HCT116 (cell line): ENCODE data around the gene NAALADL2. TPM values are rescaled to one million over a fixed set of nuclear protein-coding genes. Genes with fewer than 3 reads are reported as not detected.

ENCODE experiments used
- ATAC-seq: fragments of 200-7000 bp; cut with Tn5 transposase; 2 replicates; pipeline ENCODE4 v1.9.1; 2020; ENCODE audit warnings: mild to moderate bottlenecking, moderate library complexity
- BruUV-seq: library from RNA; stranded (reverse); fragments of 400-500 nt; replicated peaks from 2 replicates; lab custom pipeline; 2021; lab: Mats Ljungman, UMichigan
- CTCF ChIA-PET: fragments of 300-600 bp; sonication (Branson Sonifier 250); formaldehyde crosslinking; loops from one replicate; lab custom pipeline; 2021; ENCODE audit warnings: antibody characterized with exemption; lab: Charles Lee
- POLR2A ChIA-PET: fragments of 300-600, 350-600 bp; sonication (Branson Sonifier 250); formaldehyde crosslinking; loops from one replicate; lab custom pipeline; 2021; ENCODE audit warnings: antibody characterized with exemption; lab: Charles Lee
- RAD21 ChIA-PET, 2 experiments: fragments of 300-600 bp; sonication (Branson Sonifier 250); formaldehyde crosslinking; loops; one replicate each; lab custom pipeline; 2023; ENCODE audit warnings: low total read pairs in 2 of 2; ENCODE audit not compliant: uncharacterized antibody in 2 of 2, unreplicated experiment in 2 of 2, low non-redundant PET in 1 of 2; lab: Charles Lee
- DNase-seq: peaks from one replicate; pipeline ENCODE4 v3.0.0-alpha.2; 2010; ENCODE audit warnings: low read depth, low spot score
- H2AFZ ChIP-seq: fragments of 200-600 bp; shearing (Covaris generic), sonication (generic); 2 replicates; pipeline ENCODE4 v1.6.1; 2017; ENCODE audit warnings: low read depth, mixed run types, mixed read lengths, antibody characterized with exemption, low read length; ENCODE audit not compliant: poor library complexity, severe bottlenecking
- H3K27ac ChIP-seq: 2 replicates; pipeline ENCODE4 v1.5.1; 2012; ENCODE audit warnings: low read depth, low read length
- H3K27me3 ChIP-seq: fragments of 200-600 bp; sonication (generic); 2 replicates; pipeline ENCODE4 v1.6.1; 2016; ENCODE audit warnings: mixed run types, low read length, mixed read lengths; ENCODE audit not compliant: insufficient read depth
- H3K36me3 ChIP-seq, 2 experiments: fragments of 200-500 bp in 1 of 2; fragments of 200-600 bp in 1 of 2; sonication (Bioruptor generic) in 1 of 2; sonication (generic) in 1 of 2; 2 replicates each; pipeline versions ENCODE4 v1.5.1 to v1.6.1; 2014 to 2016; ENCODE audit warnings: low read length in 2 of 2, inconsistent platforms in 1 of 2, mixed read lengths in 1 of 2, mixed run types in 1 of 2; ENCODE audit not compliant: insufficient read depth in 2 of 2, control insufficient read depth in 1 of 2
- H3K4me1 ChIP-seq, 2 experiments: fragments of 200-600 bp in 1 of 2; sonication (generic) in 1 of 2; 2 replicates each; pipeline versions ENCODE4 v1.5.1 to v1.6.1; 2012 to 2017; ENCODE audit warnings: low read length in 2 of 2, inconsistent platforms in 1 of 2, mild to moderate bottlenecking in 1 of 2, mixed read lengths in 1 of 2, mixed run types in 1 of 2, moderate library complexity in 1 of 2; ENCODE audit not compliant: insufficient read depth in 2 of 2, control insufficient read depth in 1 of 2
- H3K4me2 ChIP-seq: fragments of 200-600 bp; sonication (generic); 2 replicates; pipeline ENCODE4 v1.6.1; 2017; ENCODE audit warnings: mixed run types, low read length, mixed read lengths
- H3K4me3 ChIP-seq, 2 experiments: fragments of 200-600 bp in 1 of 2; sonication (generic) in 1 of 2; replicated peaks in 1 of 2; 2 replicates each; pipeline ENCODE4 v1.5.1; 2011 to 2016; ENCODE audit warnings: low read length in 2 of 2, control low read depth in 1 of 2, low read depth in 1 of 2, mild to moderate bottlenecking in 1 of 2, mixed read lengths in 1 of 2, mixed run types in 1 of 2
- H3K79me2 ChIP-seq: fragments of 200-600 bp; sonication (generic); 2 replicates; pipeline ENCODE4 v1.6.1; 2017; ENCODE audit warnings: mild to moderate bottlenecking, mixed run types, low read length, moderate library complexity, mixed read lengths; ENCODE audit not compliant: insufficient read depth
- H3K9ac ChIP-seq: fragments of 200-600 bp; sonication (generic); 2 replicates; pipeline ENCODE4 v1.6.1; 2016; ENCODE audit warnings: low read length, mixed read lengths
- H3K9me2 ChIP-seq: fragments of 200-600 bp; sonication (generic), shearing (Covaris generic); 2 replicates; pipeline ENCODE4 v1.6.1; 2017; ENCODE audit warnings: mixed run types, mild to moderate bottlenecking, moderate library complexity; ENCODE audit not compliant: insufficient read depth
- H3K9me3 ChIP-seq, 2 experiments: fragments of 200-500 bp in 1 of 2; fragments of 200-600 bp in 1 of 2; sonication (Bioruptor generic) in 1 of 2; sonication (generic) in 1 of 2; 2 replicates each; pipeline ENCODE4 v1.6.1; 2014 to 2017; ENCODE audit warnings: low read length in 2 of 2, mixed read lengths in 2 of 2, inconsistent platforms in 1 of 2, low read depth in 1 of 2, mild to moderate bottlenecking in 1 of 2, mixed run types in 1 of 2, moderate library complexity in 1 of 2; ENCODE audit not compliant: control insufficient read depth in 1 of 2, insufficient read depth in 1 of 2
- H4K20me1 ChIP-seq: fragments of 200-600 bp; sonication (generic), shearing (Covaris generic); 2 replicates; pipeline ENCODE4 v1.6.1; 2017; ENCODE audit warnings: mixed run types, mild to moderate bottlenecking, moderate library complexity; ENCODE audit not compliant: insufficient read depth
- CBX3 ChIP-seq: IDR thresholded peaks from 2 replicates; pipeline ENCODE4 v1.6.1; 2012; ENCODE audit warnings: low read depth
- CTCF ChIP-seq, 3 experiments: fragments of 200-600 bp in 1 of 3; sonication (generic) in 1 of 3; IDR thresholded peaks in 2 of 3; conservative IDR thresholded peaks in 1 of 3; 2 replicates each; pipeline ENCODE4 v1.5.1; 2012 to 2017; ENCODE audit warnings: low read depth in 2 of 3, low read length in 2 of 3, antibody characterized with exemption in 1 of 3, borderline replicate concordance in 1 of 3, control low read depth in 1 of 3, mild to moderate bottlenecking in 1 of 3, mixed read lengths in 1 of 3, mixed run types in 1 of 3, moderate library complexity in 1 of 3; ENCODE audit not compliant: insufficient read depth in 1 of 3
- EGR1 ChIP-seq: IDR thresholded peaks from 2 replicates; pipeline ENCODE4 v1.6.1; 2012; ENCODE audit warnings: low read depth
- FOSL1 ChIP-seq: IDR thresholded peaks from 2 replicates; pipeline ENCODE4 v1.6.1; 2012; ENCODE audit warnings: low read depth
- JUND ChIP-seq: IDR thresholded peaks from 2 replicates; pipeline ENCODE4 v1.6.1; 2012
- POLR2A ChIP-seq: IDR thresholded peaks from 2 replicates; pipeline ENCODE4 v1.7.0; 2011; ENCODE audit warnings: borderline replicate concordance; ENCODE audit not compliant: insufficient read depth, insufficient read length; ENCODE audit errors: extremely low read depth
- POLR2AphosphoS5 ChIP-seq: IDR thresholded peaks from 2 replicates; pipeline ENCODE4 v1.6.1; 2011; ENCODE audit warnings: mild to moderate bottlenecking, low read depth, low read length, moderate library complexity
- SIN3A ChIP-seq: IDR thresholded peaks from 2 replicates; pipeline ENCODE4 v1.6.1; 2012; ENCODE audit warnings: low read depth
- SP1 ChIP-seq: IDR thresholded peaks from 2 replicates; pipeline ENCODE4 v1.6.1; 2012; ENCODE audit warnings: low read depth
- ZFX ChIP-seq: fragments of 450-650 bp; IDR thresholded peaks from 2 replicates; pipeline ENCODE4 v1.6.1; 2017
- intact Hi-C: fragments of 100-400 bp; cut with micrococcal nuclease; formaldehyde crosslinking; loops from 2 replicates; pipeline ENCODE4 v1.10.0; 2022
- total RNA-seq: library from RNA; stranded (reverse); gene quantifications from one replicate; pipeline ENCODE4 v1.2.1, GENCODE V29; 2021; ENCODE audit not compliant: unreplicated experiment

Gene NAALADL2
- total RNA-seq, 1 experiment from 2014 or later, result 2.9 TPM

- TF ChIP-seq CTCF (IDR thresholded peaks at IDR 0.05 in 2 of 3, conservative IDR thresholded peaks at IDR 0.05 in 1 of 3; ENCODE audit: borderline replicate concordance in 1 of 3, insufficient read depth in 1 of 3, low read depth in 2 of 3, low read length in 2 of 3), result no peak
- TF ChIP-seq SIN3A, result no peak
- TF ChIP-seq, all 23 proteins: peak for 0
Measured at GRCh38 chr3:175573226-175573625, 714.1 kb downstream of the NAALADL2 start (continued).

GRCh38 chr3:175580318-175580717 lies 721.2 kb downstream of the NAALADL2 start:
- intact Hi-C loops, result no loop called here
- no peaks in the 10 kb centered on the region for H3K36me3 ChIP-seq
- ChIA-PET CTCF (no interaction called here), POLR2A (no interaction called here), RAD21 (no interaction called here)
- H2AFZ ChIP-seq, result peak overlapping the region; percentile 1
- H3K9me2 ChIP-seq, result no peaks in the 10 kb centered on the region
- H3K9ac ChIP-seq, result no peak overlapping the region
- no peak overlapping the region for H3K4me2 ChIP-seq
- BruUV-seq, result no TSS peak
- no peaks in the 10 kb centered on the region for H3K9me3 ChIP-seq
- H3K4me1 ChIP-seq, result no peaks in the 10 kb centered on the region
- no peaks in the 10 kb centered on the region for H3K79me2 ChIP-seq
- H3K27me3 ChIP-seq, result no peaks in the 10 kb centered on the region
- no peak overlapping the region for H3K27ac ChIP-seq
- H3K4me3 ChIP-seq, result no peak overlapping the region
- no peaks in the 10 kb centered on the region for H4K20me1 ChIP-seq
- TF ChIP-seq EGR1 (no peak), POLR2AphosphoS5 (no peak), POLR2A (no peak)
- TF ChIP-seq, all 23 proteins: peak for 0
- DNase-seq (no peak), ATAC-seq (no peak)

- Histone ChIP-seq H3K36me3 (no peaks in the 10 kb centered on the region), H4K20me1 (no peaks in the 10 kb centered on the region), H3K4me2 (peak overlapping the region; percentile 46; the same call in 1 of the 2 replicates), H3K4me3 (no peak overlapping the region), H3K27me3 (no peaks in the 10 kb centered on the region), H3K4me1 (peaks cover 0 to 11% of the 10 kb centered on the region in 2 experiments; a peak in 2 of 4 replicates), H3K27ac (no peak overlapping the region), H3K79me2 (no peaks in the 10 kb centered on the region), H3K9me2 (peaks cover 2% of the 10 kb centered on the region; the same call in 1 of the 2 replicates), H3K9me3 (no peaks in the 10 kb centered on the region), H2AFZ (peak overlapping the region; percentile 86), H3K9ac (no peak overlapping the region)
- CTCF ChIA-PET, result no interaction called here
- ATAC-seq, result 0 out of 2 replicates have a peak, but pooled peaks have one; percentile 50
- DNase-seq, result peak; percentile 18
- RAD21 ChIA-PET, result no interaction called here
- TF ChIP-seq CBX3 (no peak), ZFX (no peak), FOSL1 (peak; percentile 49; the same call in 1 of the 2 replicates), SP1 (0 out of 2 replicates have a peak, but pooled peaks have one; percentile 10), JUND (0 out of 2 replicates have a peak, but pooled peaks have one; percentile 21)
- POLR2A ChIA-PET, result no interaction called here
- intact Hi-C loops, result no loop called here
- no TSS peak for BruUV-seq
Measured at GRCh38 chr3:175585898-175586297, 726.8 kb downstream of the NAALADL2 start.
